ENCODE measurements around the gene STIMATE. TPM values are rescaled to one million over a fixed set of nuclear protein-coding genes. Genes with fewer than 3 reads are reported as not detected.

STIMATE gene
- polyA plus RNA-seq, 3 donors = 4.1 to 14.4 (median 12.9) TPM

- WGBS, 3 donors = 83 to 91% (median 87%) methylated on average over 9 of the region's 9 CpGs
These were observed 22.3 kb downstream of the STIMATE start for GRCh38 chr3:52874864-52875587.

GRCh38 chr3:52874160-52874701 is 23.1 kb downstream of the STIMATE start:
- WGBS, 3 donors = 76 to 82% (median 80%) methylated on average over 5 of the region's 5 CpGs
- H3K27ac ChIP-seq (ENCODE audit: low read depth, low read length) = no peak overlapping the region

More at GRCh38 chr3:52874864-52875587, 22.3 kb downstream of the STIMATE start:
- no peak overlapping the region for H3K27ac ChIP-seq (ENCODE audit: low read depth, low read length)

GRCh38 chr3:52873433-52874159 is 23.8 kb downstream of the STIMATE start:
- H3K27ac ChIP-seq (ENCODE audit: low read depth, low read length) = no peak overlapping the region
- WGBS, 3 donors = 67 to 72% (median 69%) methylated on average over 8 of the region's 8 CpGs

- H3K27ac ChIP-seq (ENCODE audit: low read depth, low read length) = no peak overlapping the region
- WGBS, 3 donors = 67 to 86% (median 69%) methylated on average over 3 of the region's 3 CpGs
These were observed 25.1 kb downstream of the STIMATE start for GRCh38 chr3:52872245-52872644.

GRCh38 chr3:52871761-52872160 is 25.6 kb downstream of the STIMATE start:
- H3K27ac ChIP-seq (ENCODE audit: low read depth, low read length) = no peak overlapping the region
- WGBS, 3 donors = 75 to 79% (median 76%) methylated on average over 9 of the region's 9 CpGs

- 93 to 96% (median 95%) methylated on average over 10 of the region's 10 CpGs for WGBS, 3 donors
- no peak overlapping the region for H3K27ac ChIP-seq (ENCODE audit: low read depth, low read length)
These were observed 26.9 kb downstream of the STIMATE start for GRCh38 chr3:52870471-52870870.

- WGBS, 3 donors = 91 to 96% (median 96%) methylated on average over 12 of the region's 12 CpGs
- no peak overlapping the region for H3K27ac ChIP-seq (ENCODE audit: low read depth, low read length)
These were observed 30.9 kb downstream of the STIMATE start for GRCh38 chr3:52866427-52866826.

- H3K27ac ChIP-seq (ENCODE audit: low read depth, low read length) = no peak overlapping the region
- 96 to 98% (median 96%) methylated on average over 13 of the region's 13 CpGs for WGBS, 3 donors
These were observed 31.4 kb downstream of the STIMATE start for GRCh38 chr3:52865994-52866393.

GRCh38 chr3:52860424-52860768 is 37.0 kb downstream of the STIMATE start:
- no peak overlapping the region for H3K27ac ChIP-seq (ENCODE audit: low read depth, low read length)
- WGBS, 3 donors = 86 to 95% (median 86%) methylated on average over 8 of the region's 8 CpGs

- WGBS, 3 donors = 65 to 90% (median 87%) methylated on average over 8 of the region's 8 CpGs
These were observed 37.5 kb downstream of the STIMATE start for GRCh38 chr3:52859686-52860423.

GRCh38 chr3:52857864-52858263 is 39.5 kb downstream of the STIMATE start:
- 71 to 97% (median 95%) methylated on average over 5 of the region's 5 CpGs for WGBS, 3 donors
- H3K27ac ChIP-seq (ENCODE audit: low read depth, low read length) = no peak overlapping the region

More at GRCh38 chr3:52859686-52860423, 37.5 kb downstream of the STIMATE start:
- no peak overlapping the region for H3K27ac ChIP-seq (ENCODE audit: low read depth, low read length)

- 77 to 80% (median 79%) methylated on average over 3 of the region's 3 CpGs for WGBS, 3 donors
- no peak overlapping the region for H3K27ac ChIP-seq (ENCODE audit: low read depth, low read length)
These were observed 40.2 kb downstream of the STIMATE start for GRCh38 chr3:52857133-52857532.

- WGBS, 3 donors = 64 to 91% (median 90%) methylated on average over 5 of the region's 5 CpGs
- H3K27ac ChIP-seq (ENCODE audit: low read depth, low read length) = no peak overlapping the region
These were observed 40.7 kb downstream of the STIMATE start for GRCh38 chr3:52856666-52857065.

- H3K27ac ChIP-seq (ENCODE audit: low read depth, low read length) = no peak overlapping the region
- WGBS, 3 donors = 77 to 95% (median 92%) methylated on average over 2 of the region's 2 CpGs
These were observed 43.3 kb downstream of the STIMATE start for GRCh38 chr3:52854013-52854412.

GRCh38 chr3:52852419-52852818 is 44.9 kb downstream of the STIMATE start:
- no peak overlapping the region for H3K27ac ChIP-seq (ENCODE audit: low read depth, low read length)
- WGBS, 3 donors = 65 to 88% (median 82%) methylated on average over 2 of the region's 2 CpGs

GRCh38 chr3:52851348-52851747 is 46.0 kb downstream of the STIMATE start:
- H3K27ac ChIP-seq (ENCODE audit: low read depth, low read length) = no peak overlapping the region
- WGBS, 3 donors = 44 to 80% (median 76%) methylated on average over 3 of the region's 3 CpGs

GRCh38 chr3:52849656-52850055 is 47.7 kb downstream of the STIMATE start:
- WGBS, 3 donors = 96 to 97% (median 97%) methylated on average over 14 to 15 of the region's 15 CpGs
- H3K27ac ChIP-seq (ENCODE audit: low read depth, low read length) = no peak overlapping the region

- H3K27ac ChIP-seq (ENCODE audit: low read depth, low read length) = no peak overlapping the region
- 65 to 87% (median 73%) methylated on average over 7 of the region's 7 CpGs for WGBS, 3 donors
These were observed 48.7 kb downstream of the STIMATE start for GRCh38 chr3:52848617-52849016.

GRCh38 chr3:52847726-52848125 is 49.6 kb downstream of the STIMATE start:
- no peak overlapping the region for H3K27ac ChIP-seq (ENCODE audit: low read depth, low read length)
- 89 to 96% (median 93%) methylated on average over 7 of the region's 7 CpGs for WGBS, 3 donors
